GM21367 (cell line): ENCODE results near the gene PDE4D.
A peak's percentile ranks its signal among the peaks of the same experiment; 100 is the strongest.
"Not testable (repeated sequence)": the region's sequence is repeated elsewhere in the genome, so short reads cannot be mapped to it uniquely, and the experiment has no call there.

Source experiments
- ATAC-seq: cut with Tn5 transposase; IDR thresholded peaks from one replicate; pipeline ENCODE4 v1.9.1; 2021; ENCODE audit not compliant: unreplicated experiment

PDE4D gene

DNA sequence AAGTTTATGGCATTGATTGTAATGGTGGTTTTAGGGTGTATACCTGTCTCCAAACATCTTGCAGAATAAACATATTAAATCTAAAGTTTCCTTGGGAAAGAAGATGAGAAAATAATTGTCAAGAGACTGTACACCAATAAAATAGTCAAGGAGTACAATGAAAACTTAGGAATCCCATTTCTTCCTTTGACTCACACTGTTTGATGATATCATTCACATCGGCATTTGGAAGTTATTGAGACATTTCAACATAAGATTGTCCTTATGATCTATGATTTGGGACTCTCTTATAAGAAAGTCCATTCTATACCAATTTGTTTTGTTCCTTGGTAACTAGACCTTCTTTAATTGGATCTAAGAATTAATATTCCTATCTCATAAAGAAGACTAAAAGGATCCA, 828.0 kb downstream of the PDE4D start:
- no peak for ATAC-seq

- ATAC-seq, result no peak
These were observed 829.2 kb downstream of the PDE4D start for GRCh38 chr5:59064293-59064692.

- ATAC-seq, result no peak
These were observed 830.4 kb downstream of the PDE4D start for GRCh38 chr5:59062986-59063683.

- no peak for ATAC-seq
These were observed 832.1 kb downstream of the PDE4D start for GRCh38 chr5:59061377-59061776.

DNA sequence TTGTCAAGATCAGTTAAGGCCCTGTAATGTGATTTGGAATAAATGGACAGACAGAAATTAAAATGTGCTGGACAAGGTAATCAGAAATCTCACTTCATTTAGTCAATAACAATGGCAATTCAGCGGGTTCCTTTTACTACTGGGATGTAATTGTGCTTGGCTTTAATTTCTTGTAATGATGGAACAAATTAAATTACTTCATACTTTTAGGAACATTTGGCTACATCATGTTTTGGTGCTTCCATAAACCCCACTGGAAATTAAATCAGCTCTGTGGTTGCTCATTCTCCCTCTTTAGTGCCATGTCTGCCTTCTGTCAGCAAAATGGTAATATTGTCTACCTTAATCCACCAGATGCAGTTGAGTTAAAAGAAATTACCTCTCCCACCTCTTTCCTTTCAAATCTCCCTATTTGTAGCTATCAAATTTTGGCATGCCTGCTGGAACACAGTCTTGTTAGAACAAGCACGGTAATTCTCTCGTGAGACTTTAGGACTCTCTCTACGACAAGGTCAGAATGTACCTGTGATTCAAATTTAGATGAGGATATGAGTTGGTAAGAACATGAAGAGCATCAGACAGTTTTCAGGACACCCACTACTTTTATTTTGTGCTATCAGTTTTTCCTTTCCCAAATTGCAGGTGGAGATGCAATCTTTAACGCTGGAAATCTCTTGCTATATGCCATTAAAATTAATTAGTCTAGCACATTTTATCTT, 834.4 kb downstream of the PDE4D start:
- no peak for ATAC-seq

GRCh38 chr5:59058237-59058636, 835.3 kb downstream of the PDE4D start:
- ATAC-seq, result no peak

DNA sequence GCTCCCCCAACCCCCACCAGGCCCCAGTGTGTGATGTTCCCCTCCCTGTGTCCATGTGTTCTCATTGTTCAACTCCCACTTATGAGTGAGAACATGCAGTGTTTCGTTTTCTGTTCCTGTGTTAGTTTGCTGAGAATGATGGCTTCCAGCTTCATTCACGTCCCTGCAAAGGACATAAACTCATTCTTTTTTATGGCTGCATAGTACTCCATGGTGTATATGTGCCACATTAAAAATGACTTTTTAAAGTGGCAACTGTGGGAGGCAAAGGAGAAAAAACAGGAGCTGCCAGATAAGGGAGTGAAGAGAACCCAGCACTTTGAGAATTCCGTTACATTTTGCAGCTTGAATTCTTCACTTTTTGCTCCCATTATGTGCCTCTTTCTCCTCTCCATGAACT, 836.9 kb downstream of the PDE4D start:
- not testable (repeated sequence) for ATAC-seq

- no peak for ATAC-seq
These were observed 837.6 kb downstream of the PDE4D start for GRCh38 chr5:59055745-59056448.

DNA sequence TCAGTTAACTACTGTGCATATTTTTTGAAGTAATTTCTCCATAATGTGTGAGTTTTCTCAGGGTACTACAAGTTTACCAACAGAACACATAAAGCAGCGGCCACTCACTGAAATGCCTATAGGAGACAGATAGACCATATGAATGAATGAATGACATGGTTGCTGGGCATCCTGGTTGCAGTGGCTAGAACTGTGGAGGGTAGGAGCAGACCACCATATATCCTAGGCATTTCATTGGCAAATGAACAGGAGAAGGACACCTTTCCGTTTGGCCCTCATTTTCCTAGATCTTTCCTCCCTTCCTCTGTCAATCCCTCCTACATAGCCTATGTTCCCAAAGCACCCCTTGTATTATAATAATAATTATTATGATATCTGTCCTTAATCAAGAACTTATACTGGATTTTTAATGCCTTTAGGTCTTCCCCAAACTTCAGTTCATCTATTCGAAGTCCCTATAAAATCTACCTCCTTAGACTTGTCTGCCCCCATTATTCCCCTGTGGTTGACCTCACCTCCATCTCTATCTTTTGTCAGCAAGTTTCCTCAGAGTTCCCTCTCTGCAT, 838.5 kb downstream of the PDE4D start:
- ATAC-seq, result no peak

GRCh38 chr5:59051951-59052350, 841.6 kb downstream of the PDE4D start:
- no peak for ATAC-seq

DNA sequence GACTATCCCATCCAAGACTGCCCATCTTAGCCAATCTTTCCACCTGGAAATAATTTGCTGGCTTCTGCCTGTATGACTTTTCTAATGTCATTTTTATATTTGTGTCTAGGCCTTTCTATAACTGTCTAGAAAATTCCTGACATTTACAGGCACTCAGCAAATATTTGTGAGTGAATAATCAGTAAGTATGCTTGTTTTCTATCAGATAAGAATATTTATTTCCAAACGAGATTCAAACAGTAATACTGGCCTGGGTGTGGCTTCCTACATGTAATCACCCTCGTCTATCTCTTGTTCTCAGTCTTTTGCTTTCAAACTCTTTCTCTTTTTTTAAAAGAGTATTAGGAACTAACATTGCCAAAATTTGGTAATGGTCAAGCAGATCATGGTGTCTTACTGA, 844.4 kb downstream of the PDE4D start:
- no peak for ATAC-seq

GRCh38 chr5:59042201-59043055, 851.1 kb downstream of the PDE4D start:
- no peak for ATAC-seq

DNA sequence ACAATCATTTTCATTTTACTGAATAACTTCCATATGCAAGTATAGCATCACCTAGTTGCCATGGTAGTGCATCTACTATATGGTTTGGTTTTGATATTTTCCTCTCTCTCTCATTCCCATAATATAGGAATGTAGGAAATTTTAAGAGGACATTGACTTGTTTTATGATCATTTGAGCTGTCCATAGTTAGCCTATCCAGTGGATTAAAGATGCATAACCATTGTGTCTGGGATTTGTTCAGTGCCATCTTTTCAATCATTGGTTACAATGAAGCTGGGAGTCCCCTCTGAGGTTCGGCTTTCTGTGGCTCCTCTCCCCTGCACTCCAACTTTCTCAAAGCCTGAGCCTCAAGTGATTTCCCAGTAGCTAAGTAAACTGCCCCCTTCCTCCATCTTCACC, 852.2 kb downstream of the PDE4D start:
- ATAC-seq, result no peak

GRCh38 chr5:59040804-59041201, 852.7 kb downstream of the PDE4D start:
- no peak for ATAC-seq

DNA sequence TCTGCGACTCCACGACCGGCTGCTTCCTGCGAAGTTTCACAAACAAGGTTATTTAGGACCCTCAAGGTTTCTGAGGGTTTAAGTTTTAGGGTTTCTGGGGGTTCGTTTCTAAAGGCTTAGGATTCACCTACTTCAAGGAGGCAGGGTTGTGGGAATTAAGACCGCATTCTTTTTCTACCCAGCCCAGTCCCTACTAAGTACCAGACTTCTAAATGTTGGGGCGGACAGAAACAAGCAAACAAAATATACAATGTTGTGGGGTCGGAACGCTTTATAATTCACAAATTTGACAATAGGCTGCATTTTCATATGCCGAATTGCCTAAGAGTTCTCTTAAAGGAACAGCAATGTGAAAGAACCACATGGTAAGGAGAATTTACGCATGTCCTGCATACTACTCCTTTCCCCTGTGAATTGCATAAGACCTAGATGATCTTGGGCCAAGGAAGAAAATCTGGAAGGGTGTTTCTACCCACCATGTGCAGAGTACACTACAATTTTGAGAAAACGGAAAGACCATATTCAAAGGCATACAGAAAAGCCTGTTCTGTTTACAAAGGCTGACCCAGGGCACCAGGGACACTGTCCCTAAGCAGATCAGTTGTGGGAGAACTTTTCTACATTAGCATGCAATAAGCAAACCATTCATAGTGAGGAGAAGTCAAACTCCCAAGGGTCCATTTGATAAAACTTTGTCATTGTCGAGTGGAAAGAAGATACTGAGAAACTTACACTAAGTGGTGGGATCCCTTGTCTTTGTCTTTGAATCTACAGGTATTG, 853.3 kb downstream of the PDE4D start:
- ATAC-seq, result no peak

- ATAC-seq, result peak; percentile 70
These were observed 854.1 kb downstream of the PDE4D start for GRCh38 chr5:59039296-59040023.

GRCh38 chr5:59038798-59039295, 854.7 kb downstream of the PDE4D start:
- peak; percentile 39 for ATAC-seq

DNA sequence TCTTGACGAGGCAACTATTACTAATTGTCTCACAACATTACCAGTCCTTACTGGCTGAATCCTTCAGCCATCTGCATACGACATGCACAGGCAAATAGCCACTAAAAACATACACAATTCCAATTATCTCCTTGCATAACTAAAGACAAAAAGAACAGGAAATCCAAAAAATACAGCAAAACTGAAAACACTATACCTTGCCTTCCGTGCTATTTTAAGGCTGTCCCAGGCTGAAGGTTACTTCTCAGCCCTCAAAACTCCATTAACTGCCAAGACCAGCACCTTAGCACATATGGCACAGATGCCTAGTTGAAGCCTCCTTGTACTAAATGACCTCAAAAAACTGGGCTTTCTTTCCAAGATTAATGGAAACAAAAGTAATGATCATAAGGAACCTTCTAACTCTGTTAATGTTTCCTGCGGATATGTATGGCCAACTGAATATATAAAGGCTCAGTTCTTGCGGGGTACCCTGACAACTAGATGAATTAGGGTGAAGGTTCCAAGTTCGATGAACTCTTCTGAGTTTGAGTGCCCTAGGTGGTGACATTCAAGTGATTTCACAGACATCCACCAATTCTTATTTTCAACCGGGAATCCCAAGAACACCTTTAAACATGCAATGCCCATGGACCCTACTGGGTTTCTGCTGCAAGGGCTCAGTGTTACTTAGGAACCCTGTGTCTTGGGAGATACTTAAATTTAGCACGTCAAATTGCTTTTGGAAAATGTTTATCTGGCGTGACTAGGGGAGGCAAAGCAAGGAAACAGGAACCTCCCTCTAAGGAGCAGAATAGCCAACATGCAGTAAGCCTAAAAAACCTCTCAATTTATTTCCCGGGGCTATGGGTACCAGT, 855.4 kb downstream of the PDE4D start:
- no peak for ATAC-seq
